HCT116 (cell line): ENCODE measurements around the gene HCFC1. TPM values are rescaled to one million over a fixed set of nuclear protein-coding genes. Genes with fewer than 3 reads are reported as not detected.

Experiments used
- ATAC-seq: fragments of 200-7000 bp; cut with Tn5 transposase; 2 replicates; pipeline ENCODE4 v1.9.1; 2020; ENCODE audit warnings: mild to moderate bottlenecking, moderate library complexity
- BruUV-seq: library from RNA; stranded (reverse); fragments of 400-500 nt; replicated peaks from 2 replicates; lab custom pipeline; 2021; lab: Mats Ljungman, UMichigan
- CTCF ChIA-PET: fragments of 300-600 bp; sonication (Branson Sonifier 250); formaldehyde crosslinking; loops from one replicate; lab custom pipeline; 2021; ENCODE audit warnings: antibody characterized with exemption; lab: Charles Lee
- POLR2A ChIA-PET: fragments of 300-600, 350-600 bp; sonication (Branson Sonifier 250); formaldehyde crosslinking; loops from one replicate; lab custom pipeline; 2021; ENCODE audit warnings: antibody characterized with exemption; lab: Charles Lee
- RAD21 ChIA-PET, 2 experiments: fragments of 300-600 bp; sonication (Branson Sonifier 250); formaldehyde crosslinking; loops; one replicate each; lab custom pipeline; 2023; ENCODE audit warnings: low total read pairs in 2 of 2; ENCODE audit not compliant: uncharacterized antibody in 2 of 2, unreplicated experiment in 2 of 2, low non-redundant PET in 1 of 2; lab: Charles Lee
- DNase-seq: peaks from one replicate; pipeline ENCODE4 v3.0.0-alpha.2; 2010; ENCODE audit warnings: low read depth, low spot score
- H2AFZ ChIP-seq: fragments of 200-600 bp; shearing (Covaris generic), sonication (generic); 2 replicates; pipeline ENCODE4 v1.6.1; 2017; ENCODE audit warnings: low read depth, mixed run types, mixed read lengths, antibody characterized with exemption, low read length; ENCODE audit not compliant: poor library complexity, severe bottlenecking
- H3K27ac ChIP-seq: 2 replicates; pipeline ENCODE4 v1.5.1; 2012; ENCODE audit warnings: low read depth, low read length
- H3K27me3 ChIP-seq: fragments of 200-600 bp; sonication (generic); 2 replicates; pipeline ENCODE4 v1.6.1; 2016; ENCODE audit warnings: mixed run types, low read length, mixed read lengths; ENCODE audit not compliant: insufficient read depth
- H3K36me3 ChIP-seq, 2 experiments: fragments of 200-500 bp in 1 of 2; fragments of 200-600 bp in 1 of 2; sonication (Bioruptor generic) in 1 of 2; sonication (generic) in 1 of 2; 2 replicates each; pipeline versions ENCODE4 v1.5.1 to v1.6.1; 2014 to 2016; ENCODE audit warnings: low read length in 2 of 2, inconsistent platforms in 1 of 2, mixed read lengths in 1 of 2, mixed run types in 1 of 2; ENCODE audit not compliant: insufficient read depth in 2 of 2, control insufficient read depth in 1 of 2
- H3K4me1 ChIP-seq, 2 experiments: fragments of 200-600 bp in 1 of 2; sonication (generic) in 1 of 2; 2 replicates each; pipeline versions ENCODE4 v1.5.1 to v1.6.1; 2012 to 2017; ENCODE audit warnings: low read length in 2 of 2, inconsistent platforms in 1 of 2, mild to moderate bottlenecking in 1 of 2, mixed read lengths in 1 of 2, mixed run types in 1 of 2, moderate library complexity in 1 of 2; ENCODE audit not compliant: insufficient read depth in 2 of 2, control insufficient read depth in 1 of 2
- H3K4me2 ChIP-seq: fragments of 200-600 bp; sonication (generic); 2 replicates; pipeline ENCODE4 v1.6.1; 2017; ENCODE audit warnings: mixed run types, low read length, mixed read lengths
- H3K4me3 ChIP-seq, 2 experiments: fragments of 200-600 bp in 1 of 2; sonication (generic) in 1 of 2; replicated peaks in 1 of 2; 2 replicates each; pipeline ENCODE4 v1.5.1; 2011 to 2016; ENCODE audit warnings: low read length in 2 of 2, control low read depth in 1 of 2, low read depth in 1 of 2, mild to moderate bottlenecking in 1 of 2, mixed read lengths in 1 of 2, mixed run types in 1 of 2
- H3K79me2 ChIP-seq: fragments of 200-600 bp; sonication (generic); 2 replicates; pipeline ENCODE4 v1.6.1; 2017; ENCODE audit warnings: mild to moderate bottlenecking, mixed run types, low read length, moderate library complexity, mixed read lengths; ENCODE audit not compliant: insufficient read depth
- H3K9ac ChIP-seq: fragments of 200-600 bp; sonication (generic); 2 replicates; pipeline ENCODE4 v1.6.1; 2016; ENCODE audit warnings: low read length, mixed read lengths
- H3K9me2 ChIP-seq: fragments of 200-600 bp; sonication (generic), shearing (Covaris generic); 2 replicates; pipeline ENCODE4 v1.6.1; 2017; ENCODE audit warnings: mixed run types, mild to moderate bottlenecking, moderate library complexity; ENCODE audit not compliant: insufficient read depth
- H3K9me3 ChIP-seq, 2 experiments: fragments of 200-500 bp in 1 of 2; fragments of 200-600 bp in 1 of 2; sonication (Bioruptor generic) in 1 of 2; sonication (generic) in 1 of 2; 2 replicates each; pipeline ENCODE4 v1.6.1; 2014 to 2017; ENCODE audit warnings: low read length in 2 of 2, mixed read lengths in 2 of 2, inconsistent platforms in 1 of 2, low read depth in 1 of 2, mild to moderate bottlenecking in 1 of 2, mixed run types in 1 of 2, moderate library complexity in 1 of 2; ENCODE audit not compliant: control insufficient read depth in 1 of 2, insufficient read depth in 1 of 2
- H4K20me1 ChIP-seq: fragments of 200-600 bp; sonication (generic), shearing (Covaris generic); 2 replicates; pipeline ENCODE4 v1.6.1; 2017; ENCODE audit warnings: mixed run types, mild to moderate bottlenecking, moderate library complexity; ENCODE audit not compliant: insufficient read depth
- ATF3 ChIP-seq: IDR thresholded peaks from 2 replicates; pipeline ENCODE4 v1.6.1; 2012
- CBX3 ChIP-seq: IDR thresholded peaks from 2 replicates; pipeline ENCODE4 v1.6.1; 2012; ENCODE audit warnings: low read depth
- CEBPB ChIP-seq: IDR thresholded peaks from 2 replicates; pipeline ENCODE4 v1.6.1; 2012; ENCODE audit warnings: low read depth
- CTCF ChIP-seq, 3 experiments: fragments of 200-600 bp in 1 of 3; sonication (generic) in 1 of 3; IDR thresholded peaks in 2 of 3; conservative IDR thresholded peaks in 1 of 3; 2 replicates each; pipeline ENCODE4 v1.5.1; 2012 to 2017; ENCODE audit warnings: low read depth in 2 of 3, low read length in 2 of 3, antibody characterized with exemption in 1 of 3, borderline replicate concordance in 1 of 3, control low read depth in 1 of 3, mild to moderate bottlenecking in 1 of 3, mixed read lengths in 1 of 3, mixed run types in 1 of 3, moderate library complexity in 1 of 3; ENCODE audit not compliant: insufficient read depth in 1 of 3
- EGR1 ChIP-seq: IDR thresholded peaks from 2 replicates; pipeline ENCODE4 v1.6.1; 2012; ENCODE audit warnings: low read depth
- ELF1 ChIP-seq: IDR thresholded peaks from 2 replicates; pipeline ENCODE4 v1.6.1; 2012; ENCODE audit warnings: low read depth, borderline replicate concordance
- EZH2phosphoT487 ChIP-seq: fragments of 200-600 bp; IDR thresholded peaks from 2 replicates; pipeline ENCODE4 v1.6.1; 2018; ENCODE audit warnings: antibody characterized with exemption, borderline replicate concordance
- FOSL1 ChIP-seq: IDR thresholded peaks from 2 replicates; pipeline ENCODE4 v1.6.1; 2012; ENCODE audit warnings: low read depth
- POLR2A ChIP-seq: IDR thresholded peaks from 2 replicates; pipeline ENCODE4 v1.7.0; 2011; ENCODE audit warnings: borderline replicate concordance; ENCODE audit not compliant: insufficient read depth, insufficient read length; ENCODE audit errors: extremely low read depth
- POLR2AphosphoS5 ChIP-seq: IDR thresholded peaks from 2 replicates; pipeline ENCODE4 v1.6.1; 2011; ENCODE audit warnings: mild to moderate bottlenecking, low read depth, low read length, moderate library complexity
- RAD21 ChIP-seq: IDR thresholded peaks from 2 replicates; pipeline ENCODE4 v1.6.1; 2012; ENCODE audit warnings: low read depth, mild to moderate bottlenecking
- SIN3A ChIP-seq: IDR thresholded peaks from 2 replicates; pipeline ENCODE4 v1.6.1; 2012; ENCODE audit warnings: low read depth
- SRF ChIP-seq: IDR thresholded peaks from 2 replicates; pipeline ENCODE4 v1.6.1; 2012; ENCODE audit warnings: low read depth
- TCF7L2 ChIP-seq: IDR thresholded peaks from 2 replicates; pipeline ENCODE4 v1.7.0; 2011; ENCODE audit warnings: borderline replicate concordance, inconsistent platforms; ENCODE audit not compliant: insufficient read depth, insufficient read length; ENCODE audit errors: extremely low read depth
- YY1 ChIP-seq: IDR thresholded peaks from 2 replicates; pipeline ENCODE4 v1.6.1; 2011; ENCODE audit warnings: low read length, low read depth, moderate library complexity, mild to moderate bottlenecking; ENCODE audit not compliant: insufficient replicate concordance; ENCODE audit errors: extremely low read depth
- ZNF274 ChIP-seq: fragments of 200-500 bp; sonication (Bioruptor generic); IDR thresholded peaks from 2 replicates; pipeline ENCODE4 v1.6.1; 2014; ENCODE audit warnings: mild to moderate bottlenecking, low read depth, low read length, inconsistent platforms
- intact Hi-C: fragments of 100-400 bp; cut with micrococcal nuclease; formaldehyde crosslinking; loops from 2 replicates; pipeline ENCODE4 v1.10.0; 2022
- total RNA-seq: library from RNA; stranded (reverse); gene quantifications from one replicate; pipeline ENCODE4 v1.2.1, GENCODE V29; 2021; ENCODE audit not compliant: unreplicated experiment

The HCFC1 gene
- total RNA-seq, 1 experiment from 2014 or later, result 72.8 TPM

DNA sequence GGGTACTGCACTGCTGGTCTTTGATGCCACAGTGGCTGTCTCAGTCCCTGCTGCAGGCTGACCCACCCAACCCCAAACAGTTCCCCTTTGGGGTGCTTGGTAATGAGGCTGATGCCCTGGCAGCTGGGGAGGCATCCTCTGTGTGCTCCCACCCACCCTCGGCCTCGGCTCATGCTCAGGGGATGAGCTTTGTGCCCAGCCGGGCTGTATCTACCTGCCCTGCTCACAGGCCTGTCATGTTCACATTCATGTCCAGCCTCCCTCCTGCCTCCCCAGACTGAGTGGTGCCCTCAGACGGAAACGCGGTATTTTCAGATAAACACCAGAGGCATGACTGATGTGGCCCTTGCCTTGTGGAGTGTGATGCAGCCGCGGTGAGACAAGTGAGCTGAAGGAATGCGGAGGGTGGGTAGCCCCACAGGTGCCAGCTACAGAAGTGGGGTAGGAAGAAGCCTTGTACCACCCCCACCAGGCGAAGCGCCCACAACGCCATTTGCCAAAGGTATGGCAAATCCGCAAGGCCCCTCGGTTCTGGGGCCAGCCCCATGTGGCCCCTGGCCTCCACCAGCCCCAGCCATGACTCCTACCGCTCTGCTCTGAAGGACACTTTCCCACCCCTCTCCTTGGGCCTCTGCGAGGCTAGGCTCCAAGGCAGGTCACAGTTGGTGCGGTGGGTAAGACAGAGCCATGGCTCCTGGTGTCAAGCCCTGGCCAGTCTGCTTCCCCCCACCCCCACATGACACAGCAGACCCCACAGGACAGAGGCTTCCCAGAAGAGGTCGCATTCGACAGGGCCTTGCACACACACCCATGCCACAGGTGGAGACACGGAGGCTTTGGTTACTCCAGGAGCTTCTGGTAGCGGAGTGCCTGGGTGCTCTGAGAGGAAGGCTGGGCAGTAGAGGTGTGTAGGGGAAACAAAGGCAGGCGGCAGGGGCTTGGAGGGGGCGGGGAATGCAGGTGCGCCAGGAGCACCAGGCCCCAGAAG is 25.4 kb downstream of the HCFC1 start:
- Histone ChIP-seq H4K20me1 (no peaks in the 10 kb centered on the region), H2AFZ (no peak overlapping the region), H3K9ac (no peak overlapping the region), H3K36me3 (peaks cover 0 to 6% of the 10 kb centered on the region in 2 experiments; a peak in 1 of 4 replicates), H3K27me3 (no peaks in the 10 kb centered on the region), H3K4me2 (no peak overlapping the region), H3K4me3 (no peak overlapping the region), H3K9me2 (no peaks in the 10 kb centered on the region), H3K27ac (no peak overlapping the region), H3K4me1 (no peaks in the 10 kb centered on the region; a peak in 1 of 4 replicates), H3K9me3 (no peaks in the 10 kb centered on the region), H3K79me2 (no peaks in the 10 kb centered on the region)
- RAD21 ChIA-PET, result no interaction called here
- no TSS peak for BruUV-seq
- POLR2A ChIA-PET, result interaction anchor here (0.8 to 1.9 kb wide), 4 partner anchors 11 to 152 kb away, joined by 3 to 6 read pairs (median 3); partner anchors contain the start of genes IDH3G, NAA10 and SSR4
- CTCF ChIA-PET, result interaction anchor here (0.9 to 1.2 kb wide), 6 partner anchors 8 to 392 kb away, joined by 3 to 12 read pairs (median 6); partner anchors contain the start of genes ARHGAP4, NAA10 and PLXNB3
- intact Hi-C loops, result no loop called here
- ATAC-seq, result no peak
- DNase-seq, result no peak
- TF ChIP-seq ZNF274 (no peak), SIN3A (no peak), CBX3 (no peak), ELF1 (no peak), RAD21 (no peak), CEBPB (no peak), CTCF (IDR thresholded peaks at IDR 0.05 in 2 of 3, conservative IDR thresholded peaks at IDR 0.05 in 1 of 3; ENCODE audit: borderline replicate concordance in 1 of 3, insufficient read depth in 1 of 3, low read depth in 2 of 3, low read length in 2 of 3) (no peak), FOSL1 (no peak), TCF7L2 (no peak), EGR1 (no peak), ATF3 (no peak), YY1 (no peak), SRF (no peak), POLR2AphosphoS5 (no peak), POLR2A (no peak), EZH2phosphoT487 (no peak)
